BLaER1 treated with 17β-estradiol and CSF1 and Interleukin-3, amounts not matched to agents 10 nM and 100 nM (cell line): ENCODE measurements around the gene PLA2R1.

Source experiments
- H3K27ac ChIP-seq, 11 experiments: shearing (Covaris generic); formaldehyde crosslinking; 2 replicates each; pipeline ENCODE4 v1.8.1; 2022
- H3K27me3 ChIP-seq, 11 experiments: shearing (Covaris generic); formaldehyde crosslinking; 2 replicates each; pipeline ENCODE4 v1.8.1; 2022
- H3K36me3 ChIP-seq, 11 experiments: shearing (Covaris generic); formaldehyde crosslinking; 2 replicates each; pipeline ENCODE4 v1.8.1; 2022
- H3K4me1 ChIP-seq, 10 experiments: shearing (Covaris generic); formaldehyde crosslinking; 2 replicates each; pipeline ENCODE4 v1.8.1; 2022
- H3K4me2 ChIP-seq, 11 experiments: shearing (Covaris generic); formaldehyde crosslinking; 2 replicates each; pipeline ENCODE4 v1.8.1; 2022
- H3K4me3 ChIP-seq, 10 experiments: shearing (Covaris generic); formaldehyde crosslinking; 2 replicates each; pipeline ENCODE4 v1.8.1; 2022
- H3K9ac ChIP-seq, 11 experiments: shearing (Covaris generic); formaldehyde crosslinking; 2 replicates each; pipeline ENCODE4 v1.8.1; 2022
- H3K9me3 ChIP-seq, 11 experiments: shearing (Covaris generic); formaldehyde crosslinking; replicated peaks in 1 of 11; 2 replicates each; pipeline ENCODE4 v1.8.1; 2022
- H4K20me1 ChIP-seq, 11 experiments: shearing (Covaris generic); formaldehyde crosslinking; 2 replicates each; pipeline ENCODE4 v1.8.1; 2022
- Cebpa-rat ChIP-seq, 11 experiments: shearing (Covaris generic); IDR thresholded peaks; 2 replicates each; pipeline ENCODE4 v1.8.1; 2022

The PLA2R1 gene

GRCh38 chr2:160073284-160073888 lies 11.0 kb upstream of the PLA2R1 start:
- no peak overlapping the region for H3K4me2 ChIP-seq
- no peaks in the 10 kb centered on the region for H4K20me1 ChIP-seq
- H3K9ac ChIP-seq = no peak overlapping the region
- peaks cover 6 to 24% (median 15%) of the 10 kb centered on the region in 10 experiments; a peak in 16 of 20 replicates for H3K4me1 ChIP-seq
- no peak for TF ChIP-seq Cebpa-rat (IDR thresholded peaks at IDR 0.05)
- no peak overlapping the region for H3K4me3 ChIP-seq
- peaks cover 18 to 37% (median 24%) of the 10 kb centered on the region in 11 experiments for H3K9me3 ChIP-seq
- no peaks in the 10 kb centered on the region for H3K27me3 ChIP-seq
- H3K27ac ChIP-seq = no peak overlapping the region
- H3K36me3 ChIP-seq = no peaks in the 10 kb centered on the region

- Histone ChIP-seq H3K4me1 (no peaks in the 10 kb centered on the region), H3K4me3 (no peak overlapping the region), H3K9me3 (peaks cover 32 to 48% (median 43%) of the 10 kb centered on the region in 11 experiments), H3K27me3 (no peaks in the 10 kb centered on the region), H3K4me2 (no peak overlapping the region), H3K27ac (no peak overlapping the region), H3K9ac (no peak overlapping the region), H4K20me1 (no peaks in the 10 kb centered on the region), H3K36me3 (no peaks in the 10 kb centered on the region)
- TF ChIP-seq Cebpa-rat (IDR thresholded peaks at IDR 0.05) = no peak
These were observed 6.5 kb upstream of the PLA2R1 start for GRCh38 chr2:160068906-160069305.

GRCh38 chr2:160064916-160065315 lies 2.5 kb upstream of the PLA2R1 start:
- Histone ChIP-seq H3K27ac (no peak overlapping the region), H3K27me3 (no peaks in the 10 kb centered on the region), H3K4me3 (no peak overlapping the region), H3K4me1 (no peaks in the 10 kb centered on the region), H3K36me3 (no peaks in the 10 kb centered on the region), H4K20me1 (no peaks in the 10 kb centered on the region), H3K9me3 (peaks cover 45 to 57% (median 52%) of the 10 kb centered on the region in 11 experiments), H3K4me2 (no peak overlapping the region), H3K9ac (no peak overlapping the region)
- TF ChIP-seq Cebpa-rat (IDR thresholded peaks at IDR 0.05) = no peak

GRCh38 chr2:160063879-160064612 lies 1.6 kb upstream of the PLA2R1 start:
- Histone ChIP-seq H3K9me3 (peaks cover 37 to 50% (median 46%) of the 10 kb centered on the region in 11 experiments), H3K9ac (no peak overlapping the region), H4K20me1 (no peaks in the 10 kb centered on the region), H3K4me3 (no peak overlapping the region), H3K27ac (no peak overlapping the region), H3K27me3 (no peaks in the 10 kb centered on the region), H3K4me1 (no peaks in the 10 kb centered on the region), H3K36me3 (no peaks in the 10 kb centered on the region), H3K4me2 (no peak overlapping the region)
- TF ChIP-seq Cebpa-rat (IDR thresholded peaks at IDR 0.05) = no peak

GRCh38 chr2:160063271-160063670 lies 856 bp upstream of the PLA2R1 start:
- H3K9me3 ChIP-seq = peaks cover 29 to 43% (median 38%) of the 10 kb centered on the region in 11 experiments
- H3K9ac ChIP-seq = no peak overlapping the region
- H3K36me3 ChIP-seq = no peaks in the 10 kb centered on the region
- no peak overlapping the region for H3K4me2 ChIP-seq
- no peak overlapping the region for H3K27ac ChIP-seq
- TF ChIP-seq Cebpa-rat (IDR thresholded peaks at IDR 0.05) = no peak
- H3K4me1 ChIP-seq = no peaks in the 10 kb centered on the region
- no peak overlapping the region for H3K4me3 ChIP-seq
- no peaks in the 10 kb centered on the region for H4K20me1 ChIP-seq
- H3K27me3 ChIP-seq = no peaks in the 10 kb centered on the region

- TF ChIP-seq Cebpa-rat (IDR thresholded peaks at IDR 0.05) = no peak
- Histone ChIP-seq H3K4me3 (no peak overlapping the region), H3K27ac (no peak overlapping the region), H3K4me1 (no peaks in the 10 kb centered on the region), H3K4me2 (no peak overlapping the region), H3K36me3 (no peaks in the 10 kb centered on the region), H3K27me3 (no peaks in the 10 kb centered on the region), H3K9ac (no peak overlapping the region), H3K9me3 (peaks cover 16 to 29% (median 25%) of the 10 kb centered on the region in 11 experiments), H4K20me1 (no peaks in the 10 kb centered on the region)
These were observed 497 bp downstream of the PLA2R1 start for GRCh38 chr2:160061944-160062291.

GRCh38 chr2:160061533-160061932 lies 882 bp downstream of the PLA2R1 start:
- H3K27me3 ChIP-seq = no peaks in the 10 kb centered on the region
- no peak overlapping the region for H3K9ac ChIP-seq
- H4K20me1 ChIP-seq = no peaks in the 10 kb centered on the region
- H3K36me3 ChIP-seq = no peaks in the 10 kb centered on the region
- peaks cover 16 to 29% (median 24%) of the 10 kb centered on the region in 11 experiments for H3K9me3 ChIP-seq
- H3K4me1 ChIP-seq = no peaks in the 10 kb centered on the region
- no peak for TF ChIP-seq Cebpa-rat (IDR thresholded peaks at IDR 0.05)
- H3K27ac ChIP-seq = no peak overlapping the region
- no peak overlapping the region for H3K4me2 ChIP-seq
- H3K4me3 ChIP-seq = no peak overlapping the region

GRCh38 chr2:160060297-160060696 lies 2.1 kb downstream of the PLA2R1 start:
- H3K27ac ChIP-seq = no peak overlapping the region
- H3K9ac ChIP-seq = no peak overlapping the region
- no peaks in the 10 kb centered on the region for H3K4me1 ChIP-seq
- no peak overlapping the region for H3K4me2 ChIP-seq
- no peaks in the 10 kb centered on the region for H3K27me3 ChIP-seq
- peaks cover 16 to 24% (median 18%) of the 10 kb centered on the region in 11 experiments for H3K9me3 ChIP-seq
- no peak for TF ChIP-seq Cebpa-rat (IDR thresholded peaks at IDR 0.05)
- H3K36me3 ChIP-seq = no peaks in the 10 kb centered on the region
- no peak overlapping the region for H3K4me3 ChIP-seq
- no peaks in the 10 kb centered on the region for H4K20me1 ChIP-seq

- Histone ChIP-seq H3K4me2 (no peak overlapping the region), H3K27ac (no peak overlapping the region), H3K36me3 (no peaks in the 10 kb centered on the region), H3K4me1 (no peaks in the 10 kb centered on the region), H3K9ac (no peak overlapping the region), H3K9me3 (peaks cover 10 to 14% (median 12%) of the 10 kb centered on the region in 11 experiments), H3K27me3 (no peaks in the 10 kb centered on the region), H4K20me1 (no peaks in the 10 kb centered on the region), H3K4me3 (no peak overlapping the region)
- TF ChIP-seq Cebpa-rat (IDR thresholded peaks at IDR 0.05) = no peak
These were observed 5.1 kb downstream of the PLA2R1 start for GRCh38 chr2:160057356-160057755.

GRCh38 chr2:160055726-160056108 lies 6.7 kb downstream of the PLA2R1 start:
- no peak overlapping the region for H3K27ac ChIP-seq
- no peaks in the 10 kb centered on the region for H3K27me3 ChIP-seq
- TF ChIP-seq Cebpa-rat (IDR thresholded peaks at IDR 0.05) = no peak
- H3K4me3 ChIP-seq = no peak overlapping the region
- H3K4me2 ChIP-seq = no peak overlapping the region
- H3K9me3 ChIP-seq = no peaks in the 10 kb centered on the region
- H3K4me1 ChIP-seq = no peaks in the 10 kb centered on the region
- H3K36me3 ChIP-seq = no peaks in the 10 kb centered on the region
- H4K20me1 ChIP-seq = no peaks in the 10 kb centered on the region
- H3K9ac ChIP-seq = no peak overlapping the region
